ENCODE results near the gene ITSN2. TPM values are rescaled to one million over a fixed set of nuclear protein-coding genes. Genes with fewer than 3 reads are reported as not detected.

The ITSN2 gene
- total and polyA plus RNA-seq, 2 experiments from 2014 or later, result 20.3 to 34.4 TPM

DNA sequence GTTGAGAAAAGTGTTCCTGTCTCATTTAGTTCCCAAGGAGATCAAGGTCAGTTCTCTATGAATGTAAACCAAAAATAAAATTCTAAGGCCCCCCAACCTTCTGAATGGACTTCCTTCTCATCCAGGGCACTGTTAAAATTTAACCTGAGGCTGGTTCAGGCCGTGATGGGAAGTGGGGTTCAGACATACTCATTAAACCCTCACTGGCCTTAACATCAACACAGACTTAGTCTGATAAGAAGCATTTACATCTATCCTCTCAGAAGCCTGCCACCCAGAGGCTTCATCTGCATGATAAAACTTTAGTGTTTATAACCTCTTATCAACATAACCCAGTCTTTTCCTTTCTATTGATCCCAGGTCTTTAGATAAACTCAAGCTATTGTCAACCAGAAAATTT lies 22.4 kb downstream of the ITSN2 start:
- Histone ChIP-seq H3K4me3 (no peak overlapping the region), H3K27me3 (no peaks in the 10 kb centered on the region), H4K20me1 (ENCODE audit: insufficient read depth, poor library complexity, severe bottlenecking) (peaks cover 11% of the 10 kb centered on the region), H2AFZ (no peak overlapping the region), H3K27ac (no peak overlapping the region), H3K9me3 (ENCODE audit: low read depth) (no peaks in the 10 kb centered on the region), H3K4me2 (no peak overlapping the region), H3K9me2 (replicated peaks; ENCODE audit: insufficient read depth) (no peaks in the 10 kb centered on the region), H3K79me2 (peaks cover 74% of the 10 kb centered on the region), H3K36me3 (replicated peaks; ENCODE audit: insufficient read depth, low read depth) (no peaks in the 10 kb centered on the region), H3K4me1 (ENCODE audit: insufficient read depth) (no peaks in the 10 kb centered on the region)
- WGBS (ENCODE audit: low lambda C conversion rate, missing lambda C conversion rate), result 12% methylated on average over 1 of the region's 1 CpG
- peak; percentile 23 for DNase-seq (ENCODE audit: low spot score)
- TF ChIP-seq EZH2phosphoT487 (IDR thresholded peaks at IDR 0.05; ENCODE audit: low read depth, severe bottlenecking, unreplicated experiment) (no peak), EZH2 (IDR thresholded peaks at IDR 0.05; ENCODE audit: borderline replicate concordance) (no peak)
- TF ChIP-seq, protein P1, sequence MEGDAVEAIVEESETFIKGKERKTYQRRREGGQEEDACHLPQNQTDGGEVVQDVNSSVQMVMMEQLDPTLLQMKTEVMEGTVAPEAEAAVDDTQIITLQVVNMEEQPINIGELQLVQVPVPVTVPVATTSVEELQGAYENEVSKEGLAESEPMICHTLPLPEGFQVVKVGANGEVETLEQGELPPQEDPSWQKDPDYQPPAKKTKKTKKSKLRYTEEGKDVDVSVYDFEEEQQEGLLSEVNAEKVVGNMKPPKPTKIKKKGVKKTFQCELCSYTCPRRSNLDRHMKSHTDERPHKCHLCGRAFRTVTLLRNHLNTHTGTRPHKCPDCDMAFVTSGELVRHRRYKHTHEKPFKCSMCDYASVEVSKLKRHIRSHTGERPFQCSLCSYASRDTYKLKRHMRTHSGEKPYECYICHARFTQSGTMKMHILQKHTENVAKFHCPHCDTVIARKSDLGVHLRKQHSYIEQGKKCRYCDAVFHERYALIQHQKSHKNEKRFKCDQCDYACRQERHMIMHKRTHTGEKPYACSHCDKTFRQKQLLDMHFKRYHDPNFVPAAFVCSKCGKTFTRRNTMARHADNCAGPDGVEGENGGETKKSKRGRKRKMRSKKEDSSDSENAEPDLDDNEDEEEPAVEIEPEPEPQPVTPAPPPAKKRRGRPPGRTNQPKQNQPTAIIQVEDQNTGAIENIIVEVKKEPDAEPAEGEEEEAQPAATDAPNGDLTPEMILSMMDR (IDR thresholded peaks at IDR 0.05; ENCODE audit: poor library complexity), result no peak

DNA sequence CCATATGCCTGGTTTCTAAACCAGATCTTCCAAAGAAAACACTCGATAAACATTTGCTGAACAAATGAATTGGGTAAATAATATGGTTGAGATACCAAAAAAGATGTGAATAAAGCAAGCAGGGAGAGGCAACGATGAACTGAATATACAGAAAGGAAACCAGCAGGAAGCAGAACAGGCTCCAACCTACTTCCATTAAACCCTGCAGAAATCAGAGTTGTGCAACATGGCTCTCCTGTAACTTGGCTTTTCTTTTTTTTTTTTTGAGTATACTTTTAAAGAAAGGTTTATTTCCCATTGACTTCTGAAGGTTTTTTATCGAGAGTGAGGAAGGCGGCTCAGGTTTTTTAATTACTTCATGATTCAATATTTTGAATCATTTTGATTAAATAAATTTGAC lies 23.5 kb downstream of the ITSN2 start:
- Histone ChIP-seq H3K4me1 (ENCODE audit: insufficient read depth) (no peaks in the 10 kb centered on the region), H3K9me3 (ENCODE audit: low read depth) (no peaks in the 10 kb centered on the region), H4K20me1 (ENCODE audit: insufficient read depth, poor library complexity, severe bottlenecking) (peaks cover 8% of the 10 kb centered on the region), H3K79me2 (peaks cover 73% of the 10 kb centered on the region), H3K9me2 (replicated peaks; ENCODE audit: insufficient read depth) (no peaks in the 10 kb centered on the region), H2AFZ (no peak overlapping the region), H3K27me3 (no peaks in the 10 kb centered on the region), H3K36me3 (replicated peaks; ENCODE audit: insufficient read depth, low read depth) (no peaks in the 10 kb centered on the region), H3K4me3 (no peak overlapping the region), H3K4me2 (no peak overlapping the region), H3K27ac (no peak overlapping the region)
- no peak for DNase-seq (ENCODE audit: low spot score)
- 91% methylated on average over 4 of the region's 4 CpGs for WGBS (ENCODE audit: low lambda C conversion rate, missing lambda C conversion rate)
- TF ChIP-seq, protein P1 (IDR thresholded peaks at IDR 0.05; ENCODE audit: poor library complexity), result no peak
- TF ChIP-seq EZH2phosphoT487 (IDR thresholded peaks at IDR 0.05; ENCODE audit: low read depth, severe bottlenecking, unreplicated experiment) (no peak), EZH2 (IDR thresholded peaks at IDR 0.05; ENCODE audit: borderline replicate concordance) (no peak)

DNA sequence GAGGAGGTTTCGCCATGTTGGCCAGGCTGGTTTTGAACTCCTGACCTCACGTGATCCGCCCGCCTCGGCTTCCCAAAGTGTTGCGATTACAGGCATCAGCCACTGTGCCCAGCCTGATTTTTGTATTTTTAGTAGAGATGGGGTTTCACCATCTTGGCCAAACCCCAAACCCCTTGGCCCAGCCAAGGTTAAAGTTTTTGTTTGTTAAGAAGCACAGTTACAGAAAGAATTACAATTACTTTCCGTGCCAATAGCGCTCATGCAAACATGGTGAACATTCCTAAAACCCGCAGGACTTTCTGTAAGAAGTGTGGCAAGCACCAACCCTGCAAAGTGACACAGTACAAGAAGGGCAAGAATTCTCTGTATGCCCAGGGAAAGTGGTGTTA lies 26.1 kb downstream of the ITSN2 start:
- H3K4me2 ChIP-seq, result no peak overlapping the region
- H2AFZ ChIP-seq, result no peak overlapping the region
- no peaks in the 10 kb centered on the region for H3K9me3 ChIP-seq (ENCODE audit: low read depth)
- WGBS (ENCODE audit: low lambda C conversion rate, missing lambda C conversion rate), result 74% methylated on average over 9 of the region's 9 CpGs
- H3K79me2 ChIP-seq, result peaks cover 73% of the 10 kb centered on the region
- DNase-seq (ENCODE audit: low spot score), result no peak
- H3K9me2 ChIP-seq (replicated peaks; ENCODE audit: insufficient read depth), result no peaks in the 10 kb centered on the region
- no peak overlapping the region for H3K27ac ChIP-seq
- peaks cover 10% of the 10 kb centered on the region for H4K20me1 ChIP-seq (ENCODE audit: insufficient read depth, poor library complexity, severe bottlenecking)
- H3K4me3 ChIP-seq, result no peak overlapping the region
- H3K4me1 ChIP-seq (ENCODE audit: insufficient read depth), result no peaks in the 10 kb centered on the region
- H3K36me3 ChIP-seq (replicated peaks; ENCODE audit: insufficient read depth, low read depth), result no peaks in the 10 kb centered on the region
- H3K27me3 ChIP-seq, result no peaks in the 10 kb centered on the region
- TF ChIP-seq EZH2 (IDR thresholded peaks at IDR 0.05; ENCODE audit: borderline replicate concordance) (no peak), EZH2phosphoT487 (IDR thresholded peaks at IDR 0.05; ENCODE audit: low read depth, severe bottlenecking, unreplicated experiment) (no peak)
- TF ChIP-seq, protein P1 (IDR thresholded peaks at IDR 0.05; ENCODE audit: poor library complexity), result no peak

Measured in hepatocyte (in vitro differentiated cells).